HEK293 (cell line): ENCODE measurements around the gene FOXG1.

ENCODE experiments used
- CTCF ChIP-seq: fragments of 450-650 bp; formaldehyde crosslinking; IDR thresholded peaks from 2 replicates; pipeline ENCODE4 v1.5.1; 2016; ENCODE audit warnings: missing biosample characterization, missing genetic modification characterization
- KLF16 ChIP-seq: fragments of 450-650 bp; formaldehyde crosslinking; IDR thresholded peaks from 2 replicates; pipeline ENCODE4 v1.5.1; 2017; ENCODE audit warnings: missing biosample characterization, missing genetic modification characterization
- SALL2 ChIP-seq: fragments of 450-650 bp; formaldehyde crosslinking; IDR thresholded peaks from 2 replicates; pipeline ENCODE4 v1.5.0; 2017; ENCODE audit warnings: missing biosample characterization, mild to moderate bottlenecking, missing genetic modification characterization, borderline replicate concordance
- TCF7L2 ChIP-seq: IDR thresholded peaks from 2 replicates; pipeline ENCODE4 v1.6.1; 2011; ENCODE audit warnings: low read depth, mild to moderate bottlenecking, inconsistent platforms, low read length, moderate library complexity, borderline replicate concordance
- ZBTB10 ChIP-seq: fragments of 450-650 bp; formaldehyde crosslinking; IDR thresholded peaks from 2 replicates; pipeline ENCODE4 v1.5.1; 2016; ENCODE audit warnings: missing biosample characterization, missing genetic modification characterization
- ZNF174 ChIP-seq: fragments of 450-650 bp; formaldehyde crosslinking; IDR thresholded peaks from 2 replicates; pipeline ENCODE4 v1.5.0; 2017; ENCODE audit warnings: missing biosample characterization, mild to moderate bottlenecking, missing genetic modification characterization
- ZNF24 ChIP-seq: fragments of 450-650 bp; formaldehyde crosslinking; IDR thresholded peaks from 2 replicates; pipeline ENCODE4 v1.5.1; 2016; ENCODE audit warnings: missing biosample characterization, missing genetic modification characterization
- ZNF280D ChIP-seq: fragments of 450-650 bp; formaldehyde crosslinking; IDR thresholded peaks from 2 replicates; pipeline ENCODE4 v1.5.1; 2016; ENCODE audit warnings: missing biosample characterization, missing genetic modification characterization
- ZNF416 ChIP-seq: fragments of 450-650 bp; formaldehyde crosslinking; IDR thresholded peaks from 2 replicates; pipeline ENCODE4 v1.5.1; 2016; ENCODE audit warnings: missing biosample characterization, missing genetic modification characterization
- ZNF544 ChIP-seq: fragments of 450-650 bp; formaldehyde crosslinking; IDR thresholded peaks from 2 replicates; pipeline ENCODE4 v1.5.0; 2017; ENCODE audit warnings: missing biosample characterization, missing genetic modification characterization
- ZNF629 ChIP-seq: fragments of 450-650 bp; formaldehyde crosslinking; IDR thresholded peaks from 2 replicates; pipeline ENCODE4 v1.5.1; 2017; ENCODE audit warnings: missing biosample characterization, missing genetic modification characterization
- ZNF76 ChIP-seq: fragments of 450-650 bp; formaldehyde crosslinking; IDR thresholded peaks from 2 replicates; pipeline ENCODE4; 2016; ENCODE audit warnings: low read depth, missing biosample characterization, missing genetic modification characterization, borderline replicate concordance
- ZNF791 ChIP-seq: fragments of 450-650 bp; formaldehyde crosslinking; IDR thresholded peaks from 2 replicates; pipeline ENCODE4 v1.5.1; 2016; ENCODE audit warnings: missing biosample characterization, missing genetic modification characterization
- ZNF830 ChIP-seq: fragments of 450-650 bp; IDR thresholded peaks from 2 replicates; pipeline ENCODE4 v1.5.0; 2018; ENCODE audit warnings: missing biosample characterization, missing genetic modification characterization, low read depth, mild to moderate bottlenecking, moderate library complexity

GRCh38 chr14:28785096-28785952, 18.7 kb downstream of the FOXG1 start:
- TF ChIP-seq CTCF (tag by site-specific recombination) (no peak), ZBTB10 (tag by site-specific recombination) (no peak), ZNF629 (tag by site-specific recombination) (no peak), ZNF830 (tag by site-specific recombination) (no peak), ZNF544 (no peak), ZNF174 (tag by site-specific recombination) (no peak), ZNF280D (tag by site-specific recombination) (no peak), ZNF791 (tag by site-specific recombination) (no peak), SALL2 (no peak), KLF16 (no peak), ZNF24 (tag by site-specific recombination) (no peak), TCF7L2 (no peak), ZNF416 (tag by site-specific recombination) (no peak), ZNF76 (no peak)
